Type B pancreatic cell (in vitro differentiated cells): ENCODE data around the gene SH3GL2. TPM values are rescaled to one million over a fixed set of nuclear protein-coding genes. Genes with fewer than 3 reads are reported as not detected.

Source experiments
- DNase-seq: peaks from one replicate; pipeline ENCODE4 v3.0.0; 2021; ENCODE audit warnings: mixed read lengths; ENCODE audit not compliant: unreplicated experiment; ENCODE audit errors: extremely low spot score
- H3K27ac Mint-ChIP-seq: 2 replicates; pipeline ENCODE4 v1.8.0; 2021; ENCODE audit warnings: mild to moderate bottlenecking, mixed read lengths
- H3K27me3 Mint-ChIP-seq: 2 replicates; pipeline ENCODE4 v1.8.0; 2021; ENCODE audit warnings: mixed read lengths
- H3K36me3 Mint-ChIP-seq: 2 replicates; pipeline ENCODE4 v1.8.0; 2021; ENCODE audit warnings: mixed read lengths
- H3K4me1 Mint-ChIP-seq: one replicate; pipeline ENCODE4 v1.8.0; 2021; ENCODE audit warnings: mixed read lengths; ENCODE audit not compliant: unreplicated experiment
- H3K4me3 Mint-ChIP-seq: 2 replicates; pipeline ENCODE4 v1.8.0; 2021; ENCODE audit warnings: mild to moderate bottlenecking, mixed read lengths
- H3K9me3 Mint-ChIP-seq: 2 replicates; pipeline ENCODE4 v1.8.0; 2021; ENCODE audit warnings: mixed read lengths
- CTCF ChIP-seq: fragments of 200-600 bp; sonication (generic); conservative IDR thresholded peaks from 2 replicates; pipeline ENCODE4 v1.5.0; 2021; ENCODE audit warnings: antibody characterized with exemption, mild to moderate bottlenecking
- total RNA-seq: library from RNA; stranded (reverse); gene quantifications from 2 replicates; pipeline ENCODE4 v1.2.1, GENCODE V29; 2021; ENCODE audit warnings: low replicate concordance

The SH3GL2 gene
- total RNA-seq, 1 donor from 2014 or later: 7.6 TPM

- no peak overlapping the region for H3K27ac Mint-ChIP-seq
- peaks cover 11% of the 10 kb centered on the region for H3K9me3 Mint-ChIP-seq
- H3K4me3 Mint-ChIP-seq: no peak overlapping the region
- H3K36me3 Mint-ChIP-seq: no peaks in the 10 kb centered on the region
- no peaks in the 10 kb centered on the region for H3K27me3 Mint-ChIP-seq
- no peak for DNase-seq
- no peaks in the 10 kb centered on the region for H3K4me1 Mint-ChIP-seq
- no peak for TF ChIP-seq CTCF
Observed at GRCh38 chr9:17721954-17722353, 143.1 kb downstream of the SH3GL2 start.

DNA sequence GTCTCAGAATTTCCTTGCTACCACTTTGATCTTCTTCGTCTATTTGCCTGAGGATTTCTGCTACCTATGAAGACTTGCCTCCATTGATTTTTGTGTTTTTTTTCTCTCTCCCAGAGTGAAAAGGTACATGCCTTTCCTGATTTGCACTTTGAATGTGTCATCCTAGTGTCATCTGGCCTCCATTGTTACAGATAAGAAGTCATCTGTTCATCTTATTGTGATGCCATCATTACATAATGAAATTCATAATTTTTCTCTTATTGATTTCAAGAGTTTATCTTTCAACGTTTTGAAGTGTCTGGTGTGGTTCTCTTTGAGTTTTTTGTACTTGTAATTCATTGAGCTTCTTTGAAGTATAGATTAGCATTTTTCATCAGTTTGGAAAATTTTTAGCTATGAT, 144.8 kb downstream of the SH3GL2 start:
- no peak for DNase-seq
- no peak for TF ChIP-seq CTCF
- no peaks in the 10 kb centered on the region for H3K27me3 Mint-ChIP-seq
- no peaks in the 10 kb centered on the region for H3K36me3 Mint-ChIP-seq
- no peak overlapping the region for H3K27ac Mint-ChIP-seq
- H3K9me3 Mint-ChIP-seq: peaks cover 11% of the 10 kb centered on the region
- no peaks in the 10 kb centered on the region for H3K4me1 Mint-ChIP-seq
- H3K4me3 Mint-ChIP-seq: no peak overlapping the region

DNA sequence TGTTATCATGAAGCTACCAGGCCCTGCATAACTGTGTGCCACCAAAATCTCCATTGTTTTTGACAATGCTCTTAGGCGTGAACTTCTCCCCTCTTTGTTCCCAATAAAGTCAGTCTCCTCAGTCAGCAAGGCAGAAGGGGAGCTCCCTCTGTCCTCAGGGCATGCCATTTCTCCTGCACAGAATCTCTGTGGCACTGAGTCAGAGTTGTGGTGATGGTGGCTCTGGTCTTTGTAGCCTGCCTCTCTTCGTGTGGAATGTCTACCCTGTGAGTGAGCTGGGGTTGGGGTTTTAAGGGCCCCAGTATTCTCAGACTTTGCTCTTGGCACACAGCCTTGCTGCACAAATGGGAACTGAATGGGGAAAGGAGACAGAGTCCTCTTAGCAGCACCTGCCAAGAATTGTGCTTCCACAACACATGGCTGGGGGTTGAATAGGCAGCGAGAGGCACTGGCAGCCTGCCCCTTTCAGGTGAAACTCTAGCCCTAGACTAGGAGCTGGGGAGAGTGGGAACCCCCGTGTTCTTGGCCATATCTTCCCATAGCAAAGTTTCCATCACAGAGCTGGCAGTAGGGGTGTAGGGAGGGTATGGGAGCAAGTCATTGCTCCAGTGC, 146.6 kb downstream of the SH3GL2 start:
- Mint-ChIP-seq H3K4me1 (no peaks in the 10 kb centered on the region), H3K27me3 (no peaks in the 10 kb centered on the region), H3K4me3 (no peak overlapping the region), H3K27ac (no peak overlapping the region), H3K36me3 (no peaks in the 10 kb centered on the region), H3K9me3 (peaks cover 11% of the 10 kb centered on the region)
- TF ChIP-seq CTCF: no peak
- DNase-seq: no peak

DNA sequence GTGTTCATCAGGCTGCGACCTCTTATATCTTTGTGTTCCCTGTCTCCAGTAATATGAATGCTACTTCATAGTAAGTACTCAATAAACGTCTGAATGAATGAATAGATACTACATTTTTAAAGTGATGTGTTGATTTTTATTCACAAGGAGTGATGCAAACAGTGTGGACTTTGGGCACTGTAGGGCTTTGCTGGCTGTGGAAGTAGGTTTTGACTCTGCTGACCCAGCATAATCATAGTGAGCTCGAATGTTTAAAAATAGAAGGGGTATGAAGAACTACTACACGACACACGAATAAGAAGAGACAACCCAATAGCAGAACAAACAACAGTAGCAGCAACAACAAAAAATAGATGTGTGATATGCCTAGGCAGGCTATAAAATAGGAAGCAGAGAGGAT, 147.4 kb downstream of the SH3GL2 start:
- Mint-ChIP-seq H3K27ac (no peak overlapping the region), H3K36me3 (no peaks in the 10 kb centered on the region), H3K4me1 (no peaks in the 10 kb centered on the region), H3K27me3 (no peaks in the 10 kb centered on the region), H3K4me3 (no peak overlapping the region), H3K9me3 (peaks cover 11% of the 10 kb centered on the region)
- no peak for TF ChIP-seq CTCF
- DNase-seq: no peak

DNA sequence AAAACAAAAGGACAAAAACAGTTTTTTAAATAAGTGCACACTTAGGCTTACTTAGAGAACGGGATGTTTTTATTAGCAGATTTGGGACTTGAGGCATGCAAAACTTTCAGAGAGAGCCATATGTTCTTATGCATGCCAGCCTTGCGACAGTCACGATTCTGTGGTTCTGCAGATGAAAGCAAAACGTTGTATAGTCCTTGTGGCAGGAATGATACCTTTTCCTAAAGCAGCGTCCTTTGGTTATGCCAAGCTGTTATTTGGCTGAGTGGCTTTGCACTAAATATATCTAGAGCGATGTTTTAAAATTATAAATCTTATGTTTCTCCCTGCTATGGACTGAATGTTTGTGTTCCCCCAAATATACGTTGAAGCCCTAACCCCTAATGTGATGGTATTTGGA, 152.0 kb downstream of the SH3GL2 start:
- Mint-ChIP-seq H3K27me3 (no peaks in the 10 kb centered on the region), H3K4me3 (no peak overlapping the region), H3K4me1 (no peaks in the 10 kb centered on the region), H3K9me3 (no peaks in the 10 kb centered on the region), H3K36me3 (no peaks in the 10 kb centered on the region), H3K27ac (no peak overlapping the region)
- no peak for TF ChIP-seq CTCF
- no peak for DNase-seq

- no peaks in the 10 kb centered on the region for H3K36me3 Mint-ChIP-seq
- no peak overlapping the region for H3K27ac Mint-ChIP-seq
- H3K4me1 Mint-ChIP-seq: no peaks in the 10 kb centered on the region
- no peak for DNase-seq
- no peak for TF ChIP-seq CTCF
- H3K9me3 Mint-ChIP-seq: no peaks in the 10 kb centered on the region
- no peak overlapping the region for H3K4me3 Mint-ChIP-seq
- no peaks in the 10 kb centered on the region for H3K27me3 Mint-ChIP-seq
Observed at GRCh38 chr9:17731308-17731707, 152.4 kb downstream of the SH3GL2 start.
